ENCODE data around the gene CSGALNACT2.

CSGALNACT2 gene

DNA sequence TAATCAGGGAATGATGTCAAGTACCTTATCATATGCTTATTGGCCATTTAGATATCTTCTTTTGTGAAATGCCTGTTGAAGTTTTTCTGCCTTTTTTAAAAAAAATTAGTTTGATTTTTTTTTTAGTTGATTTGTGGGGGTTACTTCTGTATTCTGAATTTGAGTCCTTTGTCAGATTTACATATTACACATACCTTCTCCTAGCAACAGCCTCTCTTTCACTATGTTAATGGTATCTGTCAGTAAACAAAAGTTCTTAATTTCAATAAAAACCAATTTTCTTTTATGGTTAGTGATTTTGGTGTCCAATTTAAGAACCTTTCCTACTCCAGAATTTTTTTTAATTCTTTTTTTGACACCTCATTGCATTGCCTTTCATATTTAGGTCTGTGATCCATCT lies 52.0 kb downstream of the CSGALNACT2 start:
- DNase-seq: no peak

DNA sequence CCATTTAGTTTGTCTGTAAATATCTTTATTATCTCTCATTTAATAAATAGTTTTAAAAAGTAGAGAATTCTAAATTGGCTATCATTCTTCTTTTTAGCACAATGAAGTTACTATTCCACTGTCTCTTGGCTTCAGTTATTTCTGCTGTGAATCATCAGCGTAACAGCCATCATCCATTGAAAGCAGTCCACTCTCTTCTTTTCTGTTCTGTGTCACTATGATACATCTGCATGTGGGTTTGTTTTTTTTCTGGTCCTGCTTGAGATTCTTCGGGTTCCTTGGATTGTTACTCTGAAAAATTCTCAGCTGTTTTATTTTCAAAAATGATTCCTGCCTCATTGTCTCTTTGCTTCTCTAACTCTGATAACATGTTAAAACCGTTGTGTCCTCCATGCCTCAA lies 52.5 kb downstream of the CSGALNACT2 start:
- no peak for DNase-seq

DNA sequence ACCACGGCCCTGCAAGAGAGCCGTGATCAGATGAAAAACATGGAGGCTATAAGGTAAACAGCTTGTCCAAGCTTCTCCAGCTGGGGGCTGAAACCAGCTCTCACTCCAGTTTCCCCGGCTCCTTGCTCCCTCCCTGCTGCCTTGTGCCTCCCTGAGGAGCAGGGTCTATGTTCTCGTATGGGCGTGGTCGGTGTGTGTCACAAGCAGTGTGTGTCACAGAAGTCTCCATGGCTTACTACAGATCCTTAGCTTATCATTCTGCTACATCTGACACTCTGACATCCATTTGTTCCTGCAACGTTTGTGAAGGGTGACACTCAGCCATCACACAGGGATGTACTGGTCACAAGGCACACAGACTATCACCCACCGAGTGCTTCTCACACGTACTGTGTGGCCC lies 54.6 kb downstream of the CSGALNACT2 start:
- no peak for DNase-seq

DNA sequence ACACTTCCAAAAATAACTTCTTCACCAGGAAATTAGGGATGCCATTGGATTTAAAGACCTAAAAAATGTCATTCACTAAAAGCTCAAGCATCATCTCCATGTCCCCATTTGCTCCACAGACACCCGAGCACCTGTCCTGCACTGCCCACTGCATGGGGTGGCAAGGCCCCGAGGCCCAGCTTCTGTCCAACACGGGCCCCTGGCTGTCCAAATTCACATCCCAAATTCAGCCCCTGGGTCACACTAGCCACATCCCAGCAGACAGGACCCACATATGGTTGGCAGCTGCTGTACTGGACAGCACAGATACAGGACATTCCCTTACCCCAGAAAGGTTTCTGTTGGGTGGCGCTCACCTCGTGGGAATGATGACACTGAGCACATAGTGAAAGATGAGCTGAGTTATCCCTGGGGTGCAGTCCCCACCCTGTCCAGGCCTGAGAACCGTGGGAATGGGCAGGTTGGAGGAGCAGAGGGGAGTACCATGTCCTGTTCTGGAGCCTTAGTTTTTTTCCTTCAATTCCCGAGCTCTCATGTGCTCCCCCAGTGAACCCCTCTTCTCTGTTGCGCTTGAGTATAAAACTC lies 55.3 kb downstream of the CSGALNACT2 start:
- no peak for DNase-seq

DNA sequence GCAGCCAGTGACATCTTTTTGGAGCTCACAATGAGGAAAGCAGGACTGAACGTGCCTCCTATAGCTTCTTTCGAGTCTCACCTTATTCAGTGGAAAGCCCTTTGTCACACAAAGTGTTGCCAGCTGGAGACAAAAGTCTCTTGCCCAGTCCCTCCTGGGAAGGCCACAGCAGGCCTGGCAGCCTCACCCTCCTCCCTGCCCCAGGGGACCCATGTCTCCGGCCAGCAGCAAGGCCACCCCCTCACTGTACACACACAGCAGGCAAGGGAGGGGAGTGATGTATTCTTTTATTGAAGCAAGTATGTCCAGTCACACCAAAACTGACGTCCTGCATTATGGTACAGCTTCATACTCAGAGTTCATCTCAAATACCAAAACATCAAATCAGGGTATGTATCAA lies 56.0 kb downstream of the CSGALNACT2 start:
- DNase-seq: no peak

DNA sequence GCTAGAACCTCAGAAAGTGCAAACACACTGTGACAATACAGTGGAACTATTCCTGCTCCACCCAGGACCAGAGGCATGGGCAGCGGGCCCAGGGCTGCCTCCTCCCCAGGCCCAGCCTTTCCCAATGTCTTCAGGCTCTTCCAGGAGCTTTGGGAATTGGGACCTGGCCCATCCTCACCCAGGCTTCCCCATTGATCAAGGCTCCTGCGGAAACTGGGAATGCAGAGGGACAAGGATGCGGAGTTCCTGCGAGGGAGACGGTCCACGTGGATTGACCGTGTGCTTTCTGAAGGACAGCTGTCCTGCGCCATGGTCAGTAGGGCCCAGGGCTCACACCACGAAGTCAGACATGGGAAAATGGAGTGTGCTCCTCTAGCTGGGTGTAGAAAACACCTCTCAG lies 56.6 kb downstream of the CSGALNACT2 start:
- no peak for DNase-seq

DNA sequence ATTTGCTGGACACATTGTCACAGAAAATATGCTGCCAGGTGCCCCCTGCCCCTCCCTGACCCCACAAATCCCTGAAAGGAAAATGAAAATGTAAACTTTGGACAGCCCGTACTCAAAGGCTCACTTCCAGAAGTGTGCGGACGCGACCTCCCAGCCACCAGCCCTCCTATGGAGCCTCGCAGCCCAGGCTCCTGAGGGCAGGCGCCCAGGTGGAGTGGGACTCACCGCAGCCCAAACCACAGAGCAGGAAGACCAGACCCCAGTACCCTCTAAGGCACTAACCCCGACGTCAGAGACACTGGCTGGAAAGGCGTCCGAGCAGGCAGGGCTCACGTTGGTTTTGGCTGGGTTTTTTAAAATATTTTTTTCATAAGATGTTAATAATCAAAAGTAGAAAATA lies 57.3 kb downstream of the CSGALNACT2 start:
- DNase-seq: no peak

DNA sequence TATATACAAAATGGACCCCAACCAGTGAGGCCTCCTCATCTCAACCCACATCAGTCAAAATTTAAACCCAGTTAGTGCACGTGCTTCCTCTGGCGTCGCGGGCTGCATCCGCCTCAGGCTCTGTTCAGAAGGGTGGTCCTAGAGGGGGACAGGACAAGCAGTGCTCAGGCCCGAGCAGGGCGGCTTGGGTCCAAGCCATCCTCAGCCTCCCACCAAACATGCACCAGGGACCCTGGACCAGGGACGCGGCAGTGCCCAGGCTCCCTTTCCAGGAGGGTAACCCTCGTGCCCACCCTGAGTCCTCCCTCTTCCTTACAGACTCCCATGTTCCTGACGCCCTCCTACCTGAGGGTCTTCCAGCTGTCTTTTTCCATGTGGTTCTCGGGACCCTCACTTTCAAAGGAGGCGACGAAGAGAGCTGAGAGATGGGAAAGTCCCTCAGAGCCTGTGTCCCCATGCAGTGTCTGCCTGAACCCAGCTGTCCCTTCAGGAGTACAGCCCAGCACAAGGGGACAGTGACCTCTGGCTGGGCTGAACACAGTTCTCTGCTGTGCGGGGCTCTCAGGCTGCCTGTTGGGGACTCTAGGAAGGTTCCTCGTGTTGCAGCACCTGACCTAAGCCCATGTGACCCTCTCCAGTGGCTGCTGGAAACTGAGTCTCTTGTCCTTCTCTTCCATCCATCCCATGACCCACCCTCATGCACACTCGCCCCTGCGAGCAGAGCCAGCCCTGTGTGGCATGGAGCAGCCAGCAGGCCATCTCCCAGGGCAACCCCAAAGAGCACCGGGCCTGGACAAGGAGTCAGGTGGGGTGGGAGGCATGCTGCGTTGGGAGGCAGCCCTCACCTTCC lies 58.1 kb downstream of the CSGALNACT2 start:
- peak; percentile 11 for DNase-seq

DNA sequence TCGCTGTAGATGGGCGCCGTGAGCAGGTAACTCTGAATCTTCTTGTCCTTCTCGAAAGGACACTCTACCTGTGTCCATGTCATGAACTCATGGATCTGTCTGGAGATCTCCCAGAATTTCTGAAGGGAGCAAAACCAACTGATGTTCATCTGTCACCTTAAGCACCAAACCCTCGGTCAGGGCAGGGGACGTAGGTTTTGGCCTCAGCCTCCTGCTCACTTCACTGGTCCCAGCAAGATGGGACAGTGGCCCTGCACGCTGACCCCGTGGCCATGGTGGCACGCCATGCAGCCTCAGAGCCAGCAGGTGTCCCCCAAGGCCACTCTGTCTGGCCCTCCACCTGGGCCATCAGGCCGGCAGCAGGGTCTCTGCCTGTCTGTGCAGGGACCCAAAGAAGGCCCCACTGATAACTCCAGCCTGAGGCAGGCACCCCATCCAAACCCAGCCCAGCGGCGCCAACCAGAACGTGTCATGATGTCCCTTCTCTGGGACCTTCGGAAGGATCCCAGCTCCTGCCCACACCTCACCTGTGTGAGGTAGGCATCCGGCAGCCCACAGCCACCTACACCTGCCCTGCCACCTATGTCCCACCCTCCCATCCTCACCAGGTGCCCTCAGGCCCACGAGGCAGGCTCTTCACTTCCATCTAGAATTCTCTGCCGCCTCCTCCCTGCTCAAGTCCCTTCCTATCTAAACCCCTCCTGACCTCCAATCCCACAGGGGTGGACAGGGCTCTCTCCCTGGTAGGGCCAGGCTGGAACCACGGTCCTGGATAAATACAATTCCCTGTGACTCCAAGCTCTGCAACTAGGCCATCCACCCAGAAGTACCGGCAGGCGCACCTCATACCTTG lies 59.0 kb downstream of the CSGALNACT2 start:
- DNase-seq: peak; percentile 8

DNA sequence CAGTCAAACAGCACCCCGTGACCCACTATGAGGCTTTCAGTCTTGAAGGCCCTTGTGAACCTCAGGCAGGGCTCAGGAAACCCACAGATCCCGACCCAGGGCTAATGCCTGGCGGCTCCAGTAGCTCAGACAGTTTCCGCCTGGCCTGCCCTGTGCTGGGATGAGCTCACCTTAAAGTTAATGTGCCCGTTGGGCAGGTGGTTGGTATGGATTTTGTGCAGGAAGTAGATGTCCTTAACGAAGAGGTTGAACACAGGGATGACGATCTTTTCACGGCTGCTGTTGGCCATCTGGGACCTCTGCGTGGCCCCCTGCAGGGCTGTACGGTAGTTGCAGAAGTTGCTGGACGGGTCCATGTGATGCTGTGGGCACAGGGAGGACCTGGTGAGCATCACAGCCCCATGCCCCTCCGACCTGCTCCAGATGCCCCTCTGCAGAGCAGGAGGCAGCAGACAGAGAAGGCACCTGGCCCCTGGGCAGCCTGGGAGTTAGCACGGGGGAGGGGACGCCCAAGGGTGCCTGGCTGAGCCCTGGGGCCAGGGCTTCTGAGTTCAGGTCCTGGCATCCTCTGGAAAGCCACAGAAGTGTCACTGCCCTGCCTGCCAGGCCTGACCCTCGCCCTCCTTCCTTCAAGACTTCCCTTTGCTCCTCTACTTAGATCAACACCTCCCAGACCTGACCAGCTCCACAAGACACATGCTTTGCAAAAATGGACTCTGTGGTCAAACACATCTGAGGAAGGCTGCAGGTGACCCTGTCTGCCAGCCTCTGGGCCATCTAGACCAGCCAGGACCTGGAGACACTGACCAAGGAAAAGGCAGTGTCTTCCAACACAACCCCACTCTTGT lies 59.8 kb downstream of the CSGALNACT2 start:
- DNase-seq: peak; percentile 12

DNA sequence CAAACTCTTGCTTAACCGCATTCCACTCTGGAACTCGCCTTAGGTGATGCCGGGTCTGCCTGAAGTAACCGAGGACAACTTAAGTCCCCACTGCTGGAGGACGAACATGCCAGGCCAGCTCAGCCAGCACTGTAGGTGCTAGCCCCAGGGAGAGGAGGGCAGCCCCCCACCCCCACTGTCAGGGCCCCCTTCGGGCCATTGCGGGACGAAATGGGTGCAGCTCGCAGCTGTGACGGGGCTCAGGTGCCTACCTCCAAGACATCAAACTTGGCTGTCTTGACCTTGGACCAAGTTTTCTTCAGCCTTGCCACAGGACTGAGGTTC lies 60.4 kb downstream of the CSGALNACT2 start:
- peak; percentile 15 for DNase-seq

DNA sequence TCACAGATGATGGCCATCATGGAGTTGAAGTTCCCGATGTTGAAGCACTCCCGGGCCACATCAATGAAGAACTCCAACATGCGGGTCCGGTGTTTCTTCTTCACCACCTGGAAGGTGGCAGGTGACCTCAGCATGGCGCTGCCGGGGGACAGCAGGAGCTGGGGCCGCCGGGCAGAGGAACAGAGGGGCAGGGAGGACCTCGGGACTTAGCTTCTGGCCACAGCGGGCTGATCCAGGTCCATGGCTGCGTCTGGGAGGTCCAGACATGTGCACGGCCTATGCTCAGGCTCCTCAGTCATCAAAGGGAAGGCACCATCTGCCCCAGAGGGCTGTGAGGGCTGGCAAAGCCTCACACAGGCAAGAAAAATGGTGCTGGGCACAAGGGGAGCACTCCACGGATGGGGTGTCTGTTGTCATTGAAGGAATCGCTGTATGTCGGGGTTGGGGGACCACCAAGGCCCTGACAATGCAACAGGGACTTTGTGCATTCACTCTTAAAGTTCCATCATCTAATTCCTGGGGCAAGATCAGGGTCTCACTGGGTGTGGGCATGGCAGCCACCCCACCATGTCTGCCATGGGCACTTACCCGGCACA lies 60.9 kb downstream of the CSGALNACT2 start:
- DNase-seq: peak; percentile 7

DNA sequence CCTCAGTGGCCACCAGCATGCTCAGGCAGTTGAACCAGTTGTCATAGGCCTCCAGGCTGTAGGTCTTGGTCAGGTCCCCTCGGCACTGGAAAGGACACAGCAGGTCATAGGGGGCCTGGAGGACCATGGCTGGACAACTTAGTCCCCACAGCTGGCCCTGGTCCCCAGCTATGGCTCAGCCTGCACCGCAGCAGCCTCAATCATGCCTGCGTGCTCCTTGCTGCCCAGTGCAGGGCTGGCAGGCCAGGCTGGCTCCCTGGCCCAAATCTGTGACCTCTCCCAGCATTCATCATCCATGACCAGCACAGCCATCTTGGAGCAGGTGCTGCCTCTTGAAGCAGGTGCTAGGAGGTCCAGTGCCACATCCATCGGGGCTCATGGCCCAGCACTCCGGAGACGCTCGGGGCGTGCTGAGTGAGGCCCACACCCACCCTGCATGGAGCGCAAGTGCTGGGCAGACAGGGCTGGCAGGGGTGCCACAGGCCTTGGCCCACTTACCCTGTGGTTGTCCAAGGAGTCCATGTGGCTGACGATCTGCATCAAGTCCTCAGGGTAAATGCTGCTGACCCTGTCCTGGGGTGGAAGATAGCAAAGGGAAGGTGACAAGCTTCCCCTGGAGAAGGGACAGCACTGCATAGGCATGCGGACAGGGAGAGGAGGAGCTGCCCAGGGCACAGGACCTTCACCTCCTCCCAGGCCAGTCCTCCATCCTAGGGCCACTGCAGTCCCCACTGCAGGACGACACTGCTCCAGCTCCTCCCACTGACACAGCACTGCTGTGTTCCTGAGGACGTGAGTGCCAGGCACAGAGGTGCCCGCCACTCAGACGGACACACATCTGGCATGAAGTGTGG lies 61.7 kb downstream of the CSGALNACT2 start:
- peak; percentile 13 for DNase-seq

DNA sequence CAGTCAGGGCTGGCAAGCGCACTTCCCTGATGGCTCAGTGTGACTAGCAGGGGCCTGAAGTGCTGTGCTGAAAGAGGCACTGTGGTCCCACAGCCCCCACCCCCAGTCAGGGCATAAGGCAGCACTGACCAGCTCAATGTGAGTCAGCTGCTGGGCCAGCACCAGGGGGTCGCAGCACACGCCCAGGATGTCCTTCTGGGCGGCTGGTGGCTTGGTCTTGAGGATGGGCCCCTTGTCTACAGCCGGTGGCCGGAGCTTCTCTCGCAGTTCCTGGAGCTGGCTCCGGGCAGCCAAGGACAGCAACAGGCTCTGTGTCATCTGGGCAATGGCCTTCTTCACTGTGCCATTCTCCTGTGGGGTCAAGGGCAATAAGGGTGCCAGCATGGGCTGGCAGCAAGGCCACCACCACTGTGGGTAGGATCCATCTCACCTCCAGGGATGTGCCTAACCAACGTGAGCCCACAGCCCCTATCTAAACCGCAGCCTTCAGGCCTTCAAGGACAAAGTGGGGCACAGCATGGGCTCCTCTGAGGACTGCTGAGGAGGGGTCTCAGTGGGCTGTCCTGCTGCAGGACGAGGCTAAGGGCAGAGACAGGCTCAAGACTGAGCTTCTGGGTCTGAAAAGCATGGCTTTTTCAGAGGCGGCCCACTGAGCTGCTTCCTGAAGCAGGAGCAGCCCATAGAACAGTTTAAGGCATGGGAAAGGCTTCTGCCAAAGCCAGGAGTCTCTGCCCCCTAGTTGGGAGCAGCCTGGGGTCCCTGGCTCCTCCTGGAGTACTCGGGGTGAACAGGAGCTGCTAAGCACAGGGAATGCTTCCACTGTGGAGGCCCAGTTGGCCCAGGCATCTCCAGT lies 62.5 kb downstream of the CSGALNACT2 start:
- DNase-seq: peak; percentile 14

DNA sequence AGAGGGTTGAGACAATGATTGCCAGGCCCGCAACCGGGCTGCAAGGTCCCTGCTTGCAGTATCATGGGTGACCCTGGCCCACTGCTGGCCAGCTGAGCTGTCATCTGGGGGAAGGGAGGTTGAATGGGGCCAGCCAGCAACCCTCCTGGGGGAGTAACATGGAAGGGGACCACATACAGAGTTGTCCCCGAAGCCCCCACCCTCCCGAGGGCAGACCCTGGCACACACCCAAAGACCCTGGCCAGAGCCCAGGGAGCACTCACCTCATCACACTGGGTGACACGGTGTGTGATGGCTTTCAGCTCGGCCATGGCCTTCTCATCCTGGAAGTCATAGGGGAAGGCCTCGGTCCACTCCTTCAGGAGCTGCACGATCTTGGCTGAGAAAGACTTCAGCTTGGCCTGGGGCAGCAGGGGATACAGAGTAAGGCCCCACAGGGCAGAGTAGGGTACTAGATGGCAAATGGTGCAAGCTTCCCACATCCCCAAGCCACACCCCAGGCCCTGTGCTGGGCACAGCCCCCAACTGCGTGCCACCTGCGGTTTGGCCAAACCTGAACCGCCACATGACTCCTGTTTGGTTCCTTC lies 63.4 kb downstream of the CSGALNACT2 start:
- DNase-seq: peak; percentile 14

DNA sequence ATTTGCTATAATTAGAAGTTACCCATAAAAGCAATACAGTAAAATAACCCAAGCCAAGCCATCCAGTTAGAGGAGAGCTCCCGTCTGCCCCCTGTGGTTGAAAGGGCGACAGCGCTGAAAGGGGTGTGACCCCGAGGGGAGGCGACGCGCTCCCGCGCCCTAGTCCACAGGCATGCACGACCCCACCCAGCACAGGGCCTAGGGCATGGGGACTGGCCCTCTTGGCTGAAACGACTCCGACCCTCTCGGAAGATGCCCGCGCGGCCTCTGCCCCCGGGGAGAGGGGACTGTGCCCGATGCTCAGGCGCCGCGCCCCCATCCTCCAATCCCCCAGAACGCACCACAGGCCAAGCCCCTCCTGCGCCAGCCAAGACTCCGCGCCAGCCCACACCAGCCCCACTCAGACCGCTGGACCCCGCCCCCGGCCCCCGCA lies 64.0 kb downstream of the CSGALNACT2 start:
- peak; percentile 39 for DNase-seq

DNA sequence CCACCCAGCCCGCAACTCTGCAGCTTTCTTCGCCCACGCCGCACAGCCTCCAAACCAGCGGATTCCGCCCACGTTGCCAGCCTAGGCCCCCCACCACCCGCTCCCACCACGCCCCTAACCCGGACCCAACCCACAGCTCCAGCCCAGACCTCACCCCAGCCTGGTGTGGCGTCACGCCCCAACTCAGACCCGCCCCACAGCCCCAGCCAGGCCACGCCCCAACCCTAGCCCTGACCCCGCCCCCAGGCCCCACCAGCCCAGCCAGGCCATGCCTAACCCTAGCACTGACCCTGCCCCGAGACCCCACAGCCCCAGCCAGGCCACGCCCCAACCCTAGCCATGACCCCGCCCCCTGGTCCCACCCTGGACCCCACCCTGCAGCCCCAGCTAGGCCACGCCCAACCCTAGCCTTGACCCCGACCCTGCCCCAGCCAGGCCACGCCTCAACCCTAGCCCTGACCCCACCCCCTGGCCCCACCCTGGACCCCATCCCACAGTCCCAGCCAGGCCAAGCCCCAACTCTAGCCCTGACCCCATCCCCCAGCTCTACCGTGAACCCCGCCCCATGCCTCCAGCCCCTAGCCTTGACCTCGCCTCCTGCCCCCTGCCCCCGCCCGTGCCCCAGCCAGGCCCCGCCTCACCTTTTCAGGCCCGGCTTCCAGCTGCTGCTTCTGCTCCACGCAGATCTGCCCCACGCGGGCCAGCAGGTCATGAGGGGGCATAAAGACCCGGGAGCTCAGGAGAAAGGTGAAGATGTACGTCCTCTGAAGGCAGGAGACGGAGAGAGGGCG lies 64.6 kb downstream of the CSGALNACT2 start:
- DNase-seq: peak; percentile 48

DNA sequence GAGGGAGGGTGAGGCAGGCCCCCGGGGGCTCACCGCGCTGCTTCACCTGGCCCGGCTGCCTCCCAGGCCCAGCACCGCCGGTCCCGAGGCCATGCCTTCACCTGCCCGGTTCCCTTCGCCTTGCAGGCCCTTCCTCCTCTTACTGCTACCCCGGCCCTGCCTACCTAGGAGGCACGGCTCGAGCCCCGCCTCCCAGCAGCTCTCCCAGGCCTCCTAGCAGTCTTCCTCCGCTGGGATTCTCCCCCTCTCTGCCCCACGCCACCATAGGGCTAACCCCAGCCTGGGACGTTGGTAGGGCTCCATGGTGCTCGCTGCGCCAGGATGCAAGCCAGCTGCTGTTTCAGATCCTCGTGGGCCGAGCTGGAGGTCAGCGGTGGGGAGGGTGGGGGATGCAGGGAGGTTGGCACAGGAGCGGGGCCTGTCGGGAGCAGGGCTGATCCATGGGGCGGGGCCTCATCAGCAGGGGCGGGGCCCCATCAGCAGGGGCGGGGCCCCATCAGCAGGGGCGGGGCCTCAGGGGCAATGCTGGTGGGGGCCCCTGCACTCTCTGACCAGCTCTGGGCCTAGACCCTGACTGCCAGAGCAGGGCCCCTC lies 65.3 kb downstream of the CSGALNACT2 start:
- peak; percentile 29 for DNase-seq

All from right hindlimb (tissue), 1 donor.